ENCODE results near the gene RAVER2.

Gene RAVER2

GRCh38 chr1:64877151-64877550 is 132.3 kb downstream of the RAVER2 start:
- Histone ChIP-seq H3K4me3 (replicated peaks; ENCODE audit: insufficient read depth, low read length) (no peak overlapping the region), H3K27me3 (ENCODE audit: insufficient read depth, poor library complexity, severe bottlenecking) (no peaks in the 10 kb centered on the region), H3K27ac (replicated peaks) (no peak overlapping the region)
- no peak for DNase-seq (ENCODE audit: low read depth in 1 of 2, low spot score in 1 of 2)
- TF ChIP-seq CTCF (IDR thresholded peaks at IDR 0.05; ENCODE audit: insufficient read depth, low read length) (no peak), REST (IDR thresholded peaks at IDR 0.05; ENCODE audit: insufficient replicate concordance, low read depth) (no peak), POLR2AphosphoS5 (IDR thresholded peaks at IDR 0.05; ENCODE audit: low read depth) (no peak), SPI1 (IDR thresholded peaks at IDR 0.05; ENCODE audit: borderline replicate concordance, low read depth) (no peak), GABPA (IDR thresholded peaks at IDR 0.05; ENCODE audit: low read depth) (no peak)

DNA sequence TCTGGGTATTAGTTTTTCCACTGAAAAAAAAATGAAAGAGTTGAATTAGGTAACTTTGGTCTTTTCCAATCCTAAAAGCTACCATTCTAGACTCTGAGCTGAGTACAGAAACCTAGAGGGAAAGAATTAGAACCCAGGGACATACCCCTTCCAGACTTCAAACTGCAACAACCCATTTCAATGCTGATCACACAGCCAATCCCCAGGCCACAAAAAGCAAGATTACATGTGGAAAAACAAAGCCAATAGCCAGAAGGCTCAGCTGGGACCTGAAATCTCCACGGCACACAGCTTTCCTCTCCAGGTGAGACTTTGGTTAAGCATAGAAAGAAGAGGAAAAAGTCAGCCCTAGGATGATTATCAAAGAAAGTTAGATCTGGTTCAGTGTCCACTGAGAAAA is 132.7 kb downstream of the RAVER2 start:
- H3K27me3 ChIP-seq (ENCODE audit: insufficient read depth, poor library complexity, severe bottlenecking): no peaks in the 10 kb centered on the region
- DNase-seq (ENCODE audit: low read depth in 1 of 2, low spot score in 1 of 2): no peak
- no peak overlapping the region for H3K27ac ChIP-seq (replicated peaks)
- TF ChIP-seq REST (IDR thresholded peaks at IDR 0.05; ENCODE audit: insufficient replicate concordance, low read depth): no peak
- TF ChIP-seq POLR2AphosphoS5 (IDR thresholded peaks at IDR 0.05; ENCODE audit: low read depth): no peak
- TF ChIP-seq CTCF (IDR thresholded peaks at IDR 0.05; ENCODE audit: insufficient read depth, low read length): no peak
- TF ChIP-seq GABPA (IDR thresholded peaks at IDR 0.05; ENCODE audit: low read depth): no peak
- H3K4me3 ChIP-seq (replicated peaks; ENCODE audit: insufficient read depth, low read length): no peak overlapping the region

GRCh38 chr1:64878090-64878489 is 133.2 kb downstream of the RAVER2 start:
- Histone ChIP-seq H3K27ac (replicated peaks) (no peak overlapping the region), H3K4me3 (replicated peaks; ENCODE audit: insufficient read depth, low read length) (no peak overlapping the region), H3K27me3 (ENCODE audit: insufficient read depth, poor library complexity, severe bottlenecking) (no peaks in the 10 kb centered on the region)
- DNase-seq (ENCODE audit: low read depth in 1 of 2, low spot score in 1 of 2): no peak
- TF ChIP-seq POLR2AphosphoS5 (IDR thresholded peaks at IDR 0.05; ENCODE audit: low read depth): no peak
- TF ChIP-seq CTCF (IDR thresholded peaks at IDR 0.05; ENCODE audit: insufficient read depth, low read length): no peak
- TF ChIP-seq REST (IDR thresholded peaks at IDR 0.05; ENCODE audit: insufficient replicate concordance, low read depth): no peak
- no peak for TF ChIP-seq GABPA (IDR thresholded peaks at IDR 0.05; ENCODE audit: low read depth)
- no peak for TF ChIP-seq SPI1 (IDR thresholded peaks at IDR 0.05; ENCODE audit: borderline replicate concordance, low read depth)

All from HL-60 (cell line).